HEK293 (cell line): ENCODE data around the gene USP1.

Experiments
- CTCF ChIA-PET: fragments of 350-600 bp; formaldehyde crosslinking; extraction: SDS; loops from one replicate; lab custom pipeline; 2021; ENCODE audit warnings: antibody characterized with exemption; lab: Yijun Ruan, JAX
- POLR2A ChIA-PET: fragments of 300-600 bp; formaldehyde crosslinking; extraction: SDS; loops from one replicate; lab custom pipeline; 2020; ENCODE audit warnings: antibody characterized with exemption, inconsistent platforms; lab: Yijun Ruan, JAX
- H3K27ac ChIP-seq: fragments of 200-500 bp; sonication (Bioruptor generic); 2 replicates; pipeline ENCODE4 v1.5.1; 2014; ENCODE audit warnings: low read depth, low read length, control low read depth, inconsistent platforms; ENCODE audit errors: extremely low read depth
- H3K36me3 ChIP-seq, 2 experiments: fragments of 200-500 bp in 1 of 2; sonication (Bioruptor generic) in 1 of 2; 1 replicate in 1 of 2; 2 replicates in 1 of 2; pipeline ENCODE4 v1.5.1; 2014 to 2017; ENCODE audit warnings: inconsistent platforms in 2 of 2, low read length in 2 of 2; ENCODE audit not compliant: control insufficient read depth in 2 of 2, insufficient read depth in 1 of 2
- H3K4me1 ChIP-seq: fragments of 200-500 bp; sonication (Bioruptor generic); 2 replicates; pipeline ENCODE4 v1.5.1; 2014; ENCODE audit warnings: mild to moderate bottlenecking, low read length, inconsistent platforms; ENCODE audit not compliant: control insufficient read depth, insufficient read depth
- H3K4me3 ChIP-seq: 2 replicates; pipeline ENCODE4 v1.5.1; 2011; ENCODE audit warnings: low read depth, mild to moderate bottlenecking, control low read depth, low read length, moderate library complexity
- H3K9me3 ChIP-seq: fragments of 200-500 bp; sonication (Bioruptor generic); 2 replicates; pipeline ENCODE4 v1.5.1; 2014; ENCODE audit warnings: low read depth, low read length, inconsistent platforms; ENCODE audit not compliant: control insufficient read depth, insufficient read depth
- HOXA7 ChIP-seq: sonication (generic); formaldehyde crosslinking; IDR thresholded peaks from 2 replicates; pipeline ENCODE4 v1.8.1; 2022; ENCODE audit warnings: missing genetic modification reagents, borderline replicate concordance
- PRDM1 ChIP-seq: fragments of 450-650 bp; formaldehyde crosslinking; IDR thresholded peaks from 2 replicates; pipeline ENCODE4; 2016; ENCODE audit warnings: missing biosample characterization, missing genetic modification characterization
- REPIN1 ChIP-seq: fragments of 450-650 bp; formaldehyde crosslinking; IDR thresholded peaks from 2 replicates; pipeline ENCODE4 v1.5.1; 2017; ENCODE audit warnings: missing biosample characterization, missing genetic modification characterization, low read depth
- SP7 ChIP-seq: fragments of 450-650 bp; formaldehyde crosslinking; IDR thresholded peaks from 2 replicates; pipeline ENCODE4 v1.5.1; 2016; ENCODE audit warnings: missing biosample characterization, missing genetic modification characterization
- WT1 ChIP-seq: fragments of 450-650 bp; formaldehyde crosslinking; IDR thresholded peaks from 2 replicates; pipeline ENCODE4 v1.5.1; 2016; ENCODE audit warnings: missing biosample characterization, missing genetic modification characterization
- ZBTB1 ChIP-seq: fragments of 450-650 bp; formaldehyde crosslinking; IDR thresholded peaks from 2 replicates; pipeline ENCODE4 v1.5.1; 2016; ENCODE audit warnings: missing biosample characterization, missing genetic modification characterization
- ZBTB8A ChIP-seq: fragments of 450-650 bp; formaldehyde crosslinking; IDR thresholded peaks from 2 replicates; pipeline ENCODE4 v1.5.1; 2016; ENCODE audit warnings: missing biosample characterization, missing genetic modification characterization
- ZNF10 ChIP-seq: fragments of 450-650 bp; formaldehyde crosslinking; IDR thresholded peaks from 2 replicates; pipeline ENCODE4 v1.5.1; 2017; ENCODE audit warnings: missing biosample characterization, missing genetic modification characterization
- ZNF138 ChIP-seq: fragments of 450-650 bp; formaldehyde crosslinking; IDR thresholded peaks from 2 replicates; pipeline ENCODE4 v1.5.1; 2016; ENCODE audit warnings: missing biosample characterization, missing genetic modification characterization, borderline replicate concordance
- ZNF146 ChIP-seq: fragments of 450-650 bp; formaldehyde crosslinking; IDR thresholded peaks from 2 replicates; pipeline ENCODE4 v1.5.1; 2016; ENCODE audit warnings: missing biosample characterization, missing genetic modification characterization
- ZNF169 ChIP-seq: fragments of 450-650 bp; formaldehyde crosslinking; IDR thresholded peaks from 2 replicates; pipeline ENCODE4 v1.5.1; 2016; ENCODE audit warnings: missing biosample characterization, missing genetic modification characterization
- ZNF175 ChIP-seq: fragments of 450-650 bp; formaldehyde crosslinking; IDR thresholded peaks from 2 replicates; pipeline ENCODE4 v1.5.1; 2016; ENCODE audit warnings: missing biosample characterization, missing genetic modification characterization
- ZNF19 ChIP-seq: fragments of 450-650 bp; formaldehyde crosslinking; IDR thresholded peaks from 2 replicates; pipeline ENCODE4; 2016; ENCODE audit warnings: missing biosample characterization, missing genetic modification characterization, low read depth
- ZNF239 ChIP-seq: fragments of 450-650 bp; formaldehyde crosslinking; IDR thresholded peaks from 2 replicates; pipeline ENCODE4 v1.5.1; 2016; ENCODE audit warnings: missing biosample characterization, missing genetic modification characterization
- ZNF292 ChIP-seq: fragments of 450-650 bp; formaldehyde crosslinking; IDR thresholded peaks from 2 replicates; pipeline ENCODE4 v1.5.1; 2016; ENCODE audit warnings: low read depth, missing biosample characterization, missing genetic modification characterization, borderline replicate concordance
- ZNF311 ChIP-seq: fragments of 450-650 bp; formaldehyde crosslinking; IDR thresholded peaks from 2 replicates; pipeline ENCODE4 v1.5.1; 2017; ENCODE audit warnings: missing biosample characterization, missing genetic modification characterization, borderline replicate concordance
- ZNF324 ChIP-seq: fragments of 450-650 bp; formaldehyde crosslinking; IDR thresholded peaks from 2 replicates; pipeline ENCODE4 v1.5.1; 2016; ENCODE audit warnings: missing biosample characterization, missing genetic modification characterization
- ZNF354C ChIP-seq: fragments of 450-650 bp; formaldehyde crosslinking; IDR thresholded peaks from 2 replicates; pipeline ENCODE4 v1.5.1; 2016; ENCODE audit warnings: missing biosample characterization, missing genetic modification characterization, low read depth, borderline replicate concordance
- ZNF416 ChIP-seq: fragments of 450-650 bp; formaldehyde crosslinking; IDR thresholded peaks from 2 replicates; pipeline ENCODE4 v1.5.1; 2016; ENCODE audit warnings: missing biosample characterization, missing genetic modification characterization
- ZNF433 ChIP-seq: fragments of 450-650 bp; formaldehyde crosslinking; IDR thresholded peaks from 2 replicates; pipeline ENCODE4 v1.5.1; 2016; ENCODE audit warnings: missing biosample characterization, missing genetic modification characterization, low read depth
- ZNF473 ChIP-seq: fragments of 450-650 bp; formaldehyde crosslinking; IDR thresholded peaks from 2 replicates; pipeline ENCODE4 v1.5.1; 2017; ENCODE audit warnings: missing biosample characterization, missing genetic modification characterization
- ZNF529 ChIP-seq: fragments of 450-650 bp; formaldehyde crosslinking; IDR thresholded peaks from 2 replicates; pipeline ENCODE4 v1.5.1; 2017; ENCODE audit warnings: missing genetic modification characterization, missing biosample characterization; ENCODE audit not compliant: insufficient replicate concordance
- ZNF555 ChIP-seq: fragments of 450-650 bp; formaldehyde crosslinking; conservative IDR thresholded peaks from 2 replicates; pipeline ENCODE4 v1.5.1; 2017; ENCODE audit warnings: missing biosample characterization, mild to moderate bottlenecking, missing genetic modification characterization, inconsistent platforms
- ZNF561 ChIP-seq: fragments of 450-650 bp; IDR thresholded peaks from 2 replicates; pipeline ENCODE4 v1.5.1; 2018; ENCODE audit warnings: missing biosample characterization, missing genetic modification characterization, borderline replicate concordance
- ZNF571 ChIP-seq: fragments of 450-650 bp; formaldehyde crosslinking; IDR thresholded peaks from 2 replicates; pipeline ENCODE4 v1.5.0; 2017; ENCODE audit warnings: missing biosample characterization, missing genetic modification characterization
- ZNF596 ChIP-seq: fragments of 450-650 bp; IDR thresholded peaks from 2 replicates; pipeline ENCODE4 v1.5.0; 2018; ENCODE audit warnings: missing biosample characterization, mild to moderate bottlenecking, missing genetic modification characterization, moderate library complexity
- ZNF664 ChIP-seq: fragments of 450-650 bp; formaldehyde crosslinking; IDR thresholded peaks from 2 replicates; pipeline ENCODE4 v1.5.1; 2016; ENCODE audit warnings: missing biosample characterization, missing genetic modification characterization
- ZNF670 ChIP-seq: fragments of 450-650 bp; formaldehyde crosslinking; IDR thresholded peaks from 2 replicates; pipeline ENCODE4 v1.5.1; 2016; ENCODE audit warnings: missing biosample characterization, missing genetic modification characterization, low read depth
- ZNF768 ChIP-seq: fragments of 450-650 bp; formaldehyde crosslinking; IDR thresholded peaks from 2 replicates; pipeline ENCODE4 v1.5.1; 2018; ENCODE audit warnings: missing biosample characterization, mild to moderate bottlenecking, missing genetic modification characterization
- ZNF777 ChIP-seq: fragments of 450-650 bp; formaldehyde crosslinking; IDR thresholded peaks from 2 replicates; pipeline ENCODE4 v1.5.1; 2017; ENCODE audit warnings: missing biosample characterization, missing genetic modification characterization, borderline replicate concordance
- ZSCAN23 ChIP-seq: fragments of 450-650 bp; formaldehyde crosslinking; IDR thresholded peaks from 2 replicates; pipeline ENCODE4 v1.5.1; 2016; ENCODE audit warnings: missing biosample characterization, missing genetic modification characterization
- TF ChIP-seq, protein P1 (sequence below): fragments of 450-650 bp; formaldehyde crosslinking; IDR thresholded peaks from 2 replicates; pipeline ENCODE4 v1.5.1; 2016; ENCODE audit warnings: missing biosample characterization, missing genetic modification characterization
- TF ChIP-seq, protein P2 (sequence below): fragments of 450-650 bp; formaldehyde crosslinking; IDR thresholded peaks from 2 replicates; pipeline ENCODE4 v1.5.1; 2016; ENCODE audit warnings: missing biosample characterization, missing genetic modification characterization

The USP1 gene

DNA sequence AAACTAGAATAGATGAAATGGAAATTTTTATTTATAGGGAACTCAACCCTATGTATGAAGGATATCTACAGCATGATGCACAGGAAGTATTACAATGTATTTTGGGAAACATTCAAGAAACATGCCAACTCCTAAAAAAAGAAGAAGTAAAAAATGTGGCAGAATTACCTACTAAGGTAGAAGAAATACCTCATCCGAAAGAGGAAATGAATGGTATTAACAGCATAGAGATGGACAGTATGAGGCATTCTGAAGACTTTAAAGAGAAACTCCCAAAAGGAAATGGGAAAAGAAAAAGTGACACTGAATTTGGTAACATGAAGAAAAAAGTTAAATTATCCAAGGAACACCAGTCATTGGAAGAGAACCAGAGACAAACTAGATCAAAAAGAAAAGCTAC lies 7.9 kb downstream of the USP1 start:
- ChIA-PET CTCF (interaction anchor here (0.9 kb wide), 1 partner anchor 54 kb away, joined by 3 read pairs; no protein-coding TSS in a partner anchor), POLR2A (no interaction called here)
- peaks cover 63 to 88% of the 10 kb centered on the region in 2 experiments for H3K36me3 ChIP-seq
- no peaks in the 10 kb centered on the region for H3K4me1 ChIP-seq
- H3K4me3 ChIP-seq, result no peak overlapping the region
- H3K9me3 ChIP-seq, result no peaks in the 10 kb centered on the region
- no peak overlapping the region for H3K27ac ChIP-seq
- TF ChIP-seq ZNF555 (tag by site-specific recombination) (no peak), PRDM1 (tag by site-specific recombination) (peak; percentile 72), ZBTB1 (tag by site-specific recombination) (no peak), ZNF670 (tag by site-specific recombination) (no peak), ZNF169 (tag by site-specific recombination) (no peak)

DNA sequence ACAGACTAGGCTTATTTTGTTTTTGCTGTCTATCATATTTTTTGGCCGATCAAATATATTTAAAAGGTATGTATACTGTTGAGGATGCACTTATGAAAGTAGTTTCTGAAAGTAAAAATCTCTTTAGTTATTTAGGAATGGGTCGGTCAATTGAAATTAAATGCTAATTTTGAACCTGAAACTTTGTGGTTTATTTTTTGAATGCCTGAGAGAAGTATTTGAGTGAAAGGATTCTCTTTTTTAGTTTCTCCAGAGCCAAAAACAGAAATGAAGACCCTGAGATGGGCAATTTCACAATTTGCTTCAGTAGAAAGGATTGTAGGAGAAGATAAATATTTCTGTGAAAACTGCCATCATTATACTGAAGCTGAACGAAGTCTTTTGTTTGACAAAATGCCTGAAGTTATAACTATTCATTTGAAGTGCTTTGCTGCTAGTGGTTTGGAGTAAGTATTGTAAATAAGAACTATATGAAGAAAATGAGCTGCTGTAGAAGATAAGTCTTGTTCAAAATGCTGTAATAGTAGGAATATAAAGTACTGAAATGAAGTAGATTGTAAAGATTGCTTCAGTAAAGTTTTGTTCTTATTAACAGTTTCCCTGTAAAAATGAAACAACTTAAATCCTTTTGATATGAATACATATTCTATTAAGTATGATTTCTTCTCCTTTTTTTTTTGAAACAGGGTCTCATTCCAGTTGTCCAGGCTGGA lies 11.5 kb downstream of the USP1 start:
- Histone ChIP-seq H3K9me3 (no peaks in the 10 kb centered on the region), H3K27ac (no peak overlapping the region), H3K4me3 (no peak overlapping the region), H3K4me1 (no peaks in the 10 kb centered on the region), H3K36me3 (peaks cover 67 to 97% of the 10 kb centered on the region in 2 experiments)
- CTCF ChIA-PET, result interaction anchor here (0.8 kb wide), 1 partner anchor 9 kb away, joined by 3 read pairs; no protein-coding TSS in a partner anchor
- POLR2A ChIA-PET, result no interaction called here
- TF ChIP-seq ZNF292 (tag by site-specific recombination) (no peak), ZNF239 (tag by site-specific recombination) (no peak), ZNF138 (no peak), REPIN1 (tag by site-specific recombination) (no peak), ZNF529 (tag by site-specific recombination) (no peak), ZNF10 (no peak), ZNF19 (no peak), ZNF433 (tag by site-specific recombination) (no peak), ZNF324 (tag by site-specific recombination) (no peak), ZNF561 (tag by site-specific recombination) (no peak), HOXA7 (CRISPR knock-in tag) (no peak), SP7 (tag by site-specific recombination) (no peak), ZNF768 (tag by site-specific recombination) (no peak), ZNF596 (no peak), ZNF146 (tag by site-specific recombination) (no peak), ZSCAN23 (tag by site-specific recombination) (no peak), ZNF416 (tag by site-specific recombination) (no peak), WT1 (tag by site-specific recombination) (no peak)

DNA sequence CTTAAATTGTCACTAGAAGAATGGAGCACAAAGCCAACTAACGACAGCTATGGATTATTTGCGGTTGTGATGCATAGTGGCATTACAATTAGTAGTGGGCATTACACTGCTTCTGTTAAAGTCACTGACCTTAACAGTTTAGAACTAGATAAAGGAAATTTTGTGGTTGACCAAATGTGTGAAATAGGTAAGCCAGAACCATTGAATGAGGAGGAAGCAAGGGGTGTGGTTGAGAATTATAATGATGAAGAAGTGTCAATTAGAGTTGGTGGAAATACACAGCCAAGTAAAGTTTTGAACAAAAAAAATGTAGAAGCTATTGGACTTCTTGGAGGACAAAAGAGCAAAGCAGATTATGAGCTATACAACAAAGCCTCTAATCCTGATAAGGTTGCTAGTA lies 13.5 kb downstream of the USP1 start:
- Histone ChIP-seq H3K27ac (no peak overlapping the region), H3K36me3 (peaks cover 61 to 94% of the 10 kb centered on the region in 2 experiments), H3K4me3 (no peak overlapping the region), H3K4me1 (no peaks in the 10 kb centered on the region), H3K9me3 (no peaks in the 10 kb centered on the region)
- POLR2A ChIA-PET, result no interaction called here
- CTCF ChIA-PET, result interaction anchor here (0.8 to 1.2 kb wide), 2 partner anchors 8 to 275 kb away, joined by 4 read pairs; no protein-coding TSS in a partner anchor
- TF ChIP-seq, protein P1, sequence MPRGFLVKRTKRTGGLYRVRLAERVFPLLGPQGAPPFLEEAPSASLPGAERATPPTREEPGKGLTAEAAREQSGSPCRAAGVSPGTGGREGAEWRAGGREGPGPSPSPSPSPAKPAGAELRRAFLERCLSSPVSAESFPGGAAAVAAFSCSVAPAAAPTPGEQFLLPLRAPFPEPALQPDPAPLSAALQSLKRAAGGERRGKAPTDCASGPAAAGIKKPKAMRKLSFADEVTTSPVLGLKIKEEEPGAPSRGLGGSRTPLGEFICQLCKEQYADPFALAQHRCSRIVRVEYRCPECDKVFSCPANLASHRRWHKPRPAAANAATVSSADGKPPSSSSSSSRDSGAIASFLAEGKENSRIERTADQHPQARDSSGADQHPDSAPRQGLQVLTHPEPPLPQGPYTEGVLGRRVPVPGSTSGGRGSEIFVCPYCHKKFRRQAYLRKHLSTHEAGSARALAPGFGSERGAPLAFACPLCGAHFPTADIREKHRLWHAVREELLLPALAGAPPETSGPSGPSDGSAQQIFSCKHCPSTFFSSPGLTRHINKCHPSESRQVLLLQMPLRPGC, result no peak
- TF ChIP-seq ZNF664 (tag by site-specific recombination) (no peak), ZNF571 (no peak), ZNF777 (tag by site-specific recombination) (no peak), ZBTB8A (tag by site-specific recombination) (no peak), ZNF311 (tag by site-specific recombination) (no peak), ZNF354C (tag by site-specific recombination) (no peak), ZNF473 (no peak), ZNF175 (tag by site-specific recombination) (no peak), ZNF146 (tag by site-specific recombination) (no peak)
- TF ChIP-seq, protein P2, sequence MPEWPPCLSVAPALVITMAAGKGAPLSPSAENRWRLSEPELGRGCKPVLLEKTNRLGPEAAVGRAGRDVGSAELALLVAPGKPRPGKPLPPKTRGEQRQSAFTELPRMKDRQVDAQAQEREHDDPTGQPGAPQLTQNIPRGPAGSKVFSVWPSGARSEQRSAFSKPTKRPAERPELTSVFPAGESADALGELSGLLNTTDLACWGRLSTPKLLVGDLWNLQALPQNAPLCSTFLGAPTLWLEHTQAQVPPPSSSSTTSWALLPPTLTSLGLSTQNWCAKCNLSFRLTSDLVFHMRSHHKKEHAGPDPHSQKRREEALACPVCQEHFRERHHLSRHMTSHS (tag by site-specific recombination), result no peak
